Karpas-422 (cell line): ENCODE results near the gene ANO4. TPM values are rescaled to one million over a fixed set of nuclear protein-coding genes. Genes with fewer than 3 reads are reported as not detected.

Source experiments
- DNase-seq: peaks from one replicate; pipeline ENCODE4 v3.0.0-alpha.2; 2015
- H2AFZ ChIP-seq: fragments of 200-600 bp; sonication (generic); 2 replicates; pipeline ENCODE4 v1.6.1; 2014; ENCODE audit warnings: antibody characterized with exemption, low read length, mixed read lengths
- H3K27ac ChIP-seq: fragments of 200-600 bp; sonication (generic); 2 replicates; pipeline ENCODE4 v1.5.1; 2014; ENCODE audit warnings: mild to moderate bottlenecking, low read length, moderate library complexity
- H3K27me3 ChIP-seq: fragments of 200-600 bp; sonication (generic); 2 replicates; pipeline ENCODE4 v1.6.1; 2014; ENCODE audit warnings: low read length, mixed read lengths
- H3K36me3 ChIP-seq: fragments of 200-600 bp; sonication (generic); 2 replicates; pipeline ENCODE4 v1.6.1; 2014; ENCODE audit warnings: low read length, mixed read lengths; ENCODE audit not compliant: insufficient read depth
- H3K4me1 ChIP-seq: fragments of 200-600 bp; sonication (generic); 2 replicates; pipeline ENCODE4 v1.6.1; 2014; ENCODE audit warnings: mild to moderate bottlenecking, low read length, mixed read lengths
- H3K4me2 ChIP-seq: fragments of 200-600 bp; sonication (generic); 2 replicates; pipeline ENCODE4 v1.6.1; 2014; ENCODE audit warnings: low read length, low read depth, mild to moderate bottlenecking; ENCODE audit not compliant: poor library complexity, severe bottlenecking
- H3K4me3 ChIP-seq: fragments of 200-600 bp; sonication (generic); 2 replicates; pipeline ENCODE4 v1.5.1; 2014; ENCODE audit warnings: mild to moderate bottlenecking, antibody characterized with exemption, low read length, mixed read lengths
- H3K79me2 ChIP-seq: fragments of 200-600 bp; sonication (generic); 2 replicates; pipeline ENCODE4 v1.6.1; 2014; ENCODE audit warnings: mild to moderate bottlenecking, low read length, mixed read lengths
- H3K9ac ChIP-seq: fragments of 200-600 bp; sonication (generic); 2 replicates; pipeline ENCODE4 v1.6.0; 2014; ENCODE audit warnings: low read length
- H3K9me2 ChIP-seq: fragments of 200-600 bp; sonication (generic), shearing (Covaris generic); replicated peaks from 2 replicates; pipeline ENCODE4 v1.6.0; 2014; ENCODE audit warnings: mild to moderate bottlenecking, low read length, moderate library complexity; ENCODE audit not compliant: insufficient read depth
- H3K9me3 ChIP-seq: fragments of 300-700, 200-600 bp; sonication (generic); 2 replicates; pipeline ENCODE4 v1.6.1; 2014; ENCODE audit warnings: low read length, mixed read lengths
- H4K20me1 ChIP-seq: fragments of 200-600 bp; sonication (generic); 2 replicates; pipeline ENCODE4 v1.6.1; 2014; ENCODE audit warnings: mild to moderate bottlenecking, antibody characterized with exemption, low read length, low read depth; ENCODE audit not compliant: insufficient read depth
- total RNA-seq: library from RNA; depleted of rRNA; stranded (reverse); fragments of >200 nt; shearing (Covaris generic); gene quantifications from 2 replicates; pipeline ENCODE4 v1.2.3, GENCODE V29; 2014; ENCODE audit warnings: low replicate concordance

The ANO4 gene
- total RNA-seq, 1 experiment from 2014 or later, result not detected

- no peaks in the 10 kb centered on the region for H3K36me3 ChIP-seq
- H3K4me2 ChIP-seq, result no peak overlapping the region
- no peak overlapping the region for H2AFZ ChIP-seq
- no peak overlapping the region for H3K27ac ChIP-seq
- H3K27me3 ChIP-seq, result no peaks in the 10 kb centered on the region
- H3K9me2 ChIP-seq, result no peaks in the 10 kb centered on the region
- H3K9me3 ChIP-seq, result no peaks in the 10 kb centered on the region
- H4K20me1 ChIP-seq, result no peaks in the 10 kb centered on the region
- H3K79me2 ChIP-seq, result no peaks in the 10 kb centered on the region
- no peak for DNase-seq
- no peak overlapping the region for H3K9ac ChIP-seq
- H3K4me1 ChIP-seq, result peaks cover 12% of the 10 kb centered on the region
- H3K4me3 ChIP-seq, result no peak overlapping the region
Measured at GRCh38 chr12:101019667-101020066, 225.1 kb downstream of the ANO4 start.

DNA sequence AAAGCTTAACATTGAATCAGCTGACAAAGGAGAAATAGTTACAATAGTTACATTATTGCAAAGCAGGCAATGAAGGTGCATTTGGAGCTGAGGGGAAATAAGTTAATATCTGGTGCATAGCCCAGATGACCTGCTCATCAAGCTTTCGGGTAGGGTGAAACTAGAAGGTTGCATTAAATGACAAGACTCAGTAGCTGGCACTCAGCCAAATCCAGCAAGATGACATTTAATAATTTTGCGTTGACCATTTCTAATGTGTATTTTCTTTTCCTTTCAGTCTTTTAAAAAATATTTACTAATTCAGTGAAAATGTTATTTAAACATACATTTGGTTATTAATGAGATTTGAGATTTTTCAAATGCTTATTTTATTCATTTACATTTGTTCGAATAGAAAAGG is 226.9 kb downstream of the ANO4 start:
- no peak overlapping the region for H3K4me2 ChIP-seq
- H3K27ac ChIP-seq, result no peak overlapping the region
- no peak overlapping the region for H3K4me3 ChIP-seq
- H3K79me2 ChIP-seq, result no peaks in the 10 kb centered on the region
- H4K20me1 ChIP-seq, result no peaks in the 10 kb centered on the region
- H3K9me3 ChIP-seq, result no peaks in the 10 kb centered on the region
- peaks cover 7% of the 10 kb centered on the region for H3K4me1 ChIP-seq
- no peaks in the 10 kb centered on the region for H3K27me3 ChIP-seq
- no peak for DNase-seq
- H3K9ac ChIP-seq, result no peak overlapping the region
- no peak overlapping the region for H2AFZ ChIP-seq
- H3K36me3 ChIP-seq, result no peaks in the 10 kb centered on the region
- H3K9me2 ChIP-seq, result no peaks in the 10 kb centered on the region

DNA sequence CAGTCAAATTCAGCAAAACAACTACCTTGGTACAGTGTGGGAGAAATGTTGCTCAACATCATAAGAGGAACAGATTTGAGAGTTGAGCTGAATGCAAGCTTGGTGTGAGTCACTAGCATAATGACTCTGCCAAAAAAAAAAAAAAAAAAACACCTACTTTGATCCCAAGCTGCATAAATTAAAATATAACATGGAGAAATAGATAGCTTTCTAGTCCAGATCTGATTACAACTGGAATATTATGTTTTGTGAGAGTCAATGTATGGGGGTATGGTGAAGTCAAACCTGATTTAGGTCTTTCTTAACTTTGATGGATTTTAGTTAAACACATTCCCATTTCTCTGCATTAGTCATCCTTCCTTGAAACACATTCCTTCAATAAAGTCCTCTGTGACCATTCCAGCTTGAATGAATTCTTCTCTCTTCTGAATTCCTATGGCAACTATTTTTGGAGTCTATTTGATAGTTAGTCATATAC is 227.4 kb downstream of the ANO4 start:
- peaks cover 7% of the 10 kb centered on the region for H3K4me1 ChIP-seq
- no peak overlapping the region for H3K27ac ChIP-seq
- no peak overlapping the region for H2AFZ ChIP-seq
- no peak for DNase-seq
- no peaks in the 10 kb centered on the region for H3K36me3 ChIP-seq
- no peaks in the 10 kb centered on the region for H3K79me2 ChIP-seq
- H3K9me3 ChIP-seq, result no peaks in the 10 kb centered on the region
- no peaks in the 10 kb centered on the region for H3K27me3 ChIP-seq
- H3K9ac ChIP-seq, result no peak overlapping the region
- H3K4me2 ChIP-seq, result no peak overlapping the region
- H3K9me2 ChIP-seq, result no peaks in the 10 kb centered on the region
- H3K4me3 ChIP-seq, result no peak overlapping the region
- H4K20me1 ChIP-seq, result no peaks in the 10 kb centered on the region

DNA sequence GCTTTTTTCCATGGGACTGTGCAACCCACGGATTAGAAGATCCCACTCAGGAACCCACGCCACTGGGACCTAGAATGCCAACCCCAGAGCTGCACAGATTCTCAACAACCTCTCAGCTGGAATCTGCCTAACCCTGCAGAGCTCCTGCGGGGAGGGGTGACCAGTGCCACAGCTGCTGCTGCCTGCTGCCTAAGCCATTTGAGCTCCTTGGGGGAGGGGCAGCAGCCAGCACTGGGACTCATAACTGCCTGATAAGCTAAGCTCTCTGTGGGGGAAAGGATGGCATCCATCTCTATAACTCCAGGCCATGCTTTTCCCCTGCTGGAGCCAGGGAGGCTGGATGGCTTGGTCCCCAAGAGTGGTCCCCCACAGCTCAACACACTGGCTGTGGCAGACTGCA is 232.6 kb downstream of the ANO4 start:
- H3K79me2 ChIP-seq, result no peaks in the 10 kb centered on the region
- H3K4me2 ChIP-seq, result no peak overlapping the region
- no peak overlapping the region for H3K4me3 ChIP-seq
- H3K9me3 ChIP-seq, result no peaks in the 10 kb centered on the region
- H2AFZ ChIP-seq, result no peak overlapping the region
- H3K27ac ChIP-seq, result no peak overlapping the region
- no peak overlapping the region for H3K9ac ChIP-seq
- no peaks in the 10 kb centered on the region for H3K36me3 ChIP-seq
- no peaks in the 10 kb centered on the region for H3K9me2 ChIP-seq
- H3K4me1 ChIP-seq, result no peaks in the 10 kb centered on the region
- no peak for DNase-seq
- no peaks in the 10 kb centered on the region for H3K27me3 ChIP-seq
- H4K20me1 ChIP-seq, result no peaks in the 10 kb centered on the region

- H3K27ac ChIP-seq, result no peak overlapping the region
- no peak overlapping the region for H3K9ac ChIP-seq
- H3K4me1 ChIP-seq, result no peaks in the 10 kb centered on the region
- DNase-seq, result no peak
- no peak overlapping the region for H3K4me2 ChIP-seq
- H3K36me3 ChIP-seq, result no peaks in the 10 kb centered on the region
- H2AFZ ChIP-seq, result no peak overlapping the region
- H3K4me3 ChIP-seq, result no peak overlapping the region
- H3K9me3 ChIP-seq, result no peaks in the 10 kb centered on the region
- H3K9me2 ChIP-seq, result no peaks in the 10 kb centered on the region
- no peaks in the 10 kb centered on the region for H3K79me2 ChIP-seq
- no peaks in the 10 kb centered on the region for H3K27me3 ChIP-seq
- H4K20me1 ChIP-seq, result no peaks in the 10 kb centered on the region
Measured at GRCh38 chr12:101027816-101028215, 233.2 kb downstream of the ANO4 start.

DNA sequence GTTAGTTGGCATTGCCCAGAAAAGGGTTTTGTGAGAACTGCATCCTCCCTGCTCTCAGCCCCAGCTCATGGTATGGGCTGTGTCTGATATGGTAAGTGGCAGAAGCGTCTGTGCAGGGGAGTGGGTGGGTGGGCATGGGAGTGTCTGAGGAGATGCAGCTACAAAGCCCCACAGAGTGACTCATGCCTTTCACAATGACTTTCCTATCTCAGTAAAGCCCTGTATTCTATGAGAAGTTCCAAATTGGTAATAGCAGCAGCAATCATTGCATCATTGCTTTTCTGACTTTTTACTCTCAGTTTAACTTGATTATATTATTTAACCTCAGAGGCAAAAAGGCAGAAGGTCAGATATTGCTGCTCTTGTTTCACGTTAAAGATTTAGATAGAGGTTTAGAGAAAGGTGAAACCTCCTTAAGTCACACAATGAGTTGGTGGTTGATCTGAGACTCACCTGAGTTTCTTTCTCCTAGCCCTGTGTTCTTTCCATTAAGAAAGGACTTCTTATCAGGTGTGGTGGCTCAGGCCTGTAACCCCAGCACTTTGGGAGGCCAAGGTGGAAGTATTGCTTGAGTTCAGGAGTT is 243.8 kb downstream of the ANO4 start:
- Histone ChIP-seq H2AFZ (no peak overlapping the region), H3K36me3 (no peaks in the 10 kb centered on the region), H3K9ac (no peak overlapping the region), H3K4me1 (no peaks in the 10 kb centered on the region), H3K27ac (no peak overlapping the region), H3K4me3 (no peak overlapping the region), H3K9me2 (no peaks in the 10 kb centered on the region), H3K9me3 (no peaks in the 10 kb centered on the region), H4K20me1 (no peaks in the 10 kb centered on the region), H3K79me2 (no peaks in the 10 kb centered on the region), H3K27me3 (no peaks in the 10 kb centered on the region), H3K4me2 (no peak overlapping the region)
- DNase-seq, result no peak

GRCh38 chr12:101039848-101040531 is 245.4 kb downstream of the ANO4 start:
- H3K9me3 ChIP-seq, result no peaks in the 10 kb centered on the region
- no peak overlapping the region for H3K9ac ChIP-seq
- no peak overlapping the region for H3K4me2 ChIP-seq
- H3K9me2 ChIP-seq, result no peaks in the 10 kb centered on the region
- no peaks in the 10 kb centered on the region for H3K27me3 ChIP-seq
- no peaks in the 10 kb centered on the region for H3K36me3 ChIP-seq
- H4K20me1 ChIP-seq, result no peaks in the 10 kb centered on the region
- H2AFZ ChIP-seq, result no peak overlapping the region
- no peak overlapping the region for H3K27ac ChIP-seq
- no peak for DNase-seq
- no peak overlapping the region for H3K4me3 ChIP-seq
- no peaks in the 10 kb centered on the region for H3K4me1 ChIP-seq
- no peaks in the 10 kb centered on the region for H3K79me2 ChIP-seq

GRCh38 chr12:101040936-101041335 is 246.4 kb downstream of the ANO4 start:
- no peaks in the 10 kb centered on the region for H3K27me3 ChIP-seq
- H3K4me2 ChIP-seq, result no peak overlapping the region
- H3K27ac ChIP-seq, result no peak overlapping the region
- DNase-seq, result no peak
- H4K20me1 ChIP-seq, result no peaks in the 10 kb centered on the region
- H3K9ac ChIP-seq, result no peak overlapping the region
- H3K4me1 ChIP-seq, result no peaks in the 10 kb centered on the region
- H3K9me3 ChIP-seq, result no peaks in the 10 kb centered on the region
- no peaks in the 10 kb centered on the region for H3K79me2 ChIP-seq
- H3K9me2 ChIP-seq, result no peaks in the 10 kb centered on the region
- H3K36me3 ChIP-seq, result no peaks in the 10 kb centered on the region
- H3K4me3 ChIP-seq, result no peak overlapping the region
- H2AFZ ChIP-seq, result no peak overlapping the region
